Neural cell (in vitro differentiated cells): ENCODE data around the gene LIN9.

Experiments used
- CTCF ChIP-seq: fragments of 450-650 bp; IDR thresholded peaks from 2 replicates; pipeline ENCODE4 v1.5.1; 2014; ENCODE audit warnings: antibody characterized with exemption, mild to moderate bottlenecking, moderate library complexity; ENCODE audit not compliant: poor library complexity, severe bottlenecking
- EP300 ChIP-seq: fragments of 450-650 bp; conservative IDR thresholded peaks from 2 replicates; pipeline ENCODE4 v1.6.1; 2014; ENCODE audit warnings: antibody characterized with exemption, mild to moderate bottlenecking, moderate library complexity; ENCODE audit not compliant: poor library complexity, severe bottlenecking
- REST ChIP-seq: IDR thresholded peaks from 2 replicates; pipeline ENCODE4 v1.6.1; 2012; ENCODE audit warnings: borderline replicate concordance
- SMC3 ChIP-seq: fragments of 450-650 bp; conservative IDR thresholded peaks from 2 replicates; pipeline ENCODE4 v1.6.1; 2014; ENCODE audit warnings: antibody characterized with exemption, mild to moderate bottlenecking, moderate library complexity; ENCODE audit not compliant: poor library complexity

DNA sequence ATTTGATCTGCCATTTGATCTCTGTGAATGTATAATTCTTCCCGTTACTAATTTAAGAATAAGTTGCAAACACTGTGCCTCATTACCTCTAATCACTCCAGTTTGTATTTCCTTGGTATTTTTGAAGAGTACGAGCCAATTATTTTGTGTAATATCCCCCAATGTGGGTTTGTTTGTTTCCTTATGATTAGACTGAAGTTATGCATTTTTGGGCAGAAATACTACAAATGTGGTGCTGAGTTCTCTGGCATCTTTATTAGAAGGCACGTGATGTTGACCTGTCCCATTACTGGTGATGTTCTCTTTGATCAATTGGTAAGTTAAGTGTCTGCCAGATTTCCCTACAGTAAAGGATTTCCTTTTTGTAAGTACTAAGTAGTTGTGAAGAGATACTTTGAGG lies 75.2 kb downstream of the LIN9 start:
- TF ChIP-seq REST, result no peak
- no peak for TF ChIP-seq CTCF
- no peak for TF ChIP-seq EP300
- TF ChIP-seq SMC3, result no peak
